Epithelial cell of esophagus (primary cell): ENCODE data around the gene ZNF736.
"Not testable (repeated sequence)": the region's sequence is repeated elsewhere in the genome, so short reads cannot be mapped to it uniquely, and the experiment has no call there.

ENCODE experiments used
- DNase-seq: peaks from one replicate; pipeline ENCODE4 v3.0.0; 2010; ENCODE audit warnings: low read depth
- H3K4me3 ChIP-seq: 2 replicates; pipeline ENCODE4 v1.5.1; 2011; ENCODE audit warnings: mild to moderate bottlenecking, low read length, control low read depth
- CTCF ChIP-seq: IDR thresholded peaks from 2 replicates; pipeline ENCODE4 v1.5.1; 2011; ENCODE audit warnings: low read depth, mild to moderate bottlenecking, low read length, control low read depth, inconsistent platforms; ENCODE audit not compliant: insufficient read depth; ENCODE audit errors: missing control alignments

Gene ZNF736

DNA sequence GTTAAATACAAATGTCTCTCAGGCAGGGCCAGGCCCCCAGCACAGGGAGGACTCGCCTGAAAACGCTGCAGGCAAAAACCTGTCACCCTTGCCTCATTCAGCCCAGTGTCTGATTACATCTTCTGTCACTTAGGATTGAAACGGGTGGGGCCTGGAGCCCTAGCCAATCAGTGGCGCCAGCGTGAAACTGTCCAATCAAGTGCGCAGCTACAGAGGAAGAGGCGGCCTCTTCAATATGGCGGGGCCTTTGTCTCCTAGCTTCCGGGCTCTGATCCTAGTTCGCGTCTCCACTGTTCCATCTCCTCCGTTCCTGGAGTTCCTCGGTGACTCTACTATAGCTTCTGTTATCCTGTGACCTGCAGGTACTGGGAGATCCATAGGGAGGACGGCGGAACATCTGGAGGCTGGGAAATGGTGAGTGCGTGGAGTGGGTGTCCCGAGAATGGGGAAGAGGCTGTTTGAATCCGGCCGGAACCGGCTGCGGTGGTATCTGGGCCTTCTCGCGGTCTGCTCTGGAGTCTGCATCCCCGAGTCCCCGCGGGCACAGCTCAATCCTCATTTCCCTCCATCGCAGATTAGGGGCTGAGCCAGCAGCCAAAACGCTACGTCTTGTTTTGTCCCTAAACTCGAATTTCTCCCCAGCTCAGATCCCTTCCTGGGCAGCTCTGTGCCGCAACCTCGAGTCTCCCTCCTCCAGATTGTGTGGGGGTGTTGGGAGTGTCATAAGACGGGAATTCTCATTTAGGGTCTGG, at the start of gene ZNF736:
Gene ZNF736, plus strand, starts transcription at position 222 of the 752 bp plus-strand sequence. Its CDS starts 190 bp downstream, at position 412.
- H3K4me3 ChIP-seq: peak within 1 kb of the TSS; percentile 85
- peak; percentile 98 for DNase-seq
- TF ChIP-seq CTCF: no peak

- no peak for TF ChIP-seq CTCF
- no peak for DNase-seq
- no peak overlapping the region for H3K4me3 ChIP-seq
These were observed 47.3 kb upstream of the ZNF736 start for GRCh38 chr7:64266341-64266919.

- H3K4me3 ChIP-seq: no peak overlapping the region
- TF ChIP-seq CTCF: no peak
- DNase-seq: no peak
These were observed 36.1 kb upstream of the ZNF736 start for GRCh38 chr7:64277630-64278029.

GRCh38 chr7:64294701-64295420, 18.9 kb upstream of the ZNF736 start:
- TF ChIP-seq CTCF: no peak
- no peak overlapping the region for H3K4me3 ChIP-seq
- no peak for DNase-seq

DNA sequence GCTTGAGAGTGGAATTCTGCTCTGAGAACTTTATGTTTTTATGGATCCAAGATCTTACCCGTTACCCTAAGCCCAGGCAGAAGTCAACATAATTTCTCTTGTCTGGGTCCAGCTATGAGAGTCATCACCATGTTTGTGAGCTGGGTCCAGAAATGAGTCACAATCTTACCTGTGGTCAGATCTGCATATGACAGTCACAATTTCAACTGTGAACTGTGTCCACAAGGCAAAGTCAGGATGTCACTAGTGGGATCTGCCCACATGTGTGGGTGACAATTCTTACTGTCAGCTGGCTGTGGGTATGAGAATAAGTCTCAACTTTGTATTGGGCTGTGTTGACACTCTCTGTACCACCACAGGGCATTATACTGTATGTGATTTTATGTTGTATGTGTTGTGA, 16.3 kb upstream of the ZNF736 start:
- not testable (repeated sequence) for H3K4me3 ChIP-seq, DNase-seq

DNA sequence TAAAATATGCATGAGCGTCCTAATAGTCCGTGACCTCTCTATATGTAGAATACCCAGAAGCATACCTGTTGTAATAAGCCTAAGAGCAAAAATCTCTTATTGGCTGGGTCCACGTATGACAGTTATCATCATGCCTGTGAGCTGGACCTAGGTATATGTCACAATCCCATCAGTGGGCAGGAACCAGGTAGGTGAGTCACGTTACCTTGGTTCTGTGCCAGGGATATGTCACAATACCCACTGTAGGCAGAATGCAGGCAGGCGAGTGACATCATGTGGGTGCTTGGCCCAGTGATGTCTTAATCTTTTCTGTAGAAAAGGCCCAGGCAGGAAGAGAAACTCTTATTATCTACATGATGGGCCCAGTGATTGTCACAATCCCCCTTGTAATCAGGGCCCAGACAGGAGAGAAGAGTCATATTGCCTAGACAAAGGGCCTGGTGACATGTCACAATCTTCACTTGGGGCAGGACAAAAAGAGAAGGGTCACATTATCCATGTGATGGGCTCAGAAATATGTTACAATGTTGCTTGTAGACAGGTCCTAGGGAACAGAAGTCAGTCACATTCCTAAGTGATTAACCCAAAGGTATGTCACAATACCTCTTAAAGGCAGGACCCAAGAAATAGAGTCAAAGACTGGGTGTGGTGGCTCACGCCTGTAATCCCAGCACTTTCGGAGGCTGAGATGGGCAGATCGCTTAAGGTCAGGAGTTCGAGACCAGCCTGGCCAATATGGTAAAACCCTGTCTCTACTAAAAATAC, 12.9 kb upstream of the ZNF736 start:
- no peak for TF ChIP-seq CTCF
- DNase-seq: peak; percentile 91
- no peak overlapping the region for H3K4me3 ChIP-seq
